PC-3 (cell line): ENCODE results near the gene STUM. TPM values are rescaled to one million over a fixed set of nuclear protein-coding genes. Genes with fewer than 3 reads are reported as not detected.

Source experiments
- ATAC-seq: fragments of 200-7000 bp; cut with Tn5 transposase; 2 replicates; pipeline ENCODE4 v1.9.1; 2020; ENCODE audit warnings: mild to moderate bottlenecking, moderate library complexity
- BruUV-seq: library from RNA; stranded (reverse); fragments of 400-500 nt; replicated peaks from 2 replicates; lab custom pipeline; 2021; lab: Mats Ljungman, UMichigan
- CTCF ChIA-PET: fragments of 300-600 bp; sonication (Branson Sonifier 250); formaldehyde crosslinking; loops from one replicate; lab custom pipeline; 2022; ENCODE audit warnings: antibody characterized with exemption; lab: Charles Lee
- POLR2A ChIA-PET: fragments of 300-600 bp; sonication (Branson Sonifier 250); formaldehyde crosslinking; loops from one replicate; lab custom pipeline; 2022; ENCODE audit warnings: antibody characterized with exemption; ENCODE audit not compliant: unreplicated experiment; lab: Charles Lee
- DNase-seq: peaks from one replicate; pipeline ENCODE4 v3.0.0-alpha.2; 2015
- H2AFZ ChIP-seq: fragments of 300-600 bp; sonication (generic); 2 replicates; pipeline ENCODE4 v1.6.0; 2016; ENCODE audit warnings: antibody characterized with exemption, low read length
- H3F3A ChIP-seq: fragments of 300-600 bp; sonication (generic); one replicate; pipeline ENCODE4 v1.6.0; 2017; ENCODE audit warnings: antibody characterized with exemption, low read length, control low read depth, mild to moderate bottlenecking; ENCODE audit not compliant: unreplicated experiment
- H3K27ac ChIP-seq: fragments of 300-600 bp; sonication (generic); 2 replicates; pipeline ENCODE4 v1.5.1; 2016; ENCODE audit warnings: mild to moderate bottlenecking, low read length
- H3K27me3 ChIP-seq: fragments of 300-600 bp; sonication (generic); 2 replicates; pipeline ENCODE4 v1.6.1; 2016; ENCODE audit warnings: low read length, mixed read lengths
- H3K36me3 ChIP-seq: fragments of 300-600 bp; sonication (generic); 2 replicates; pipeline ENCODE4 v1.6.1; 2016; ENCODE audit warnings: low read depth, mixed run types, low read length, mixed read lengths
- H3K4me1 ChIP-seq: fragments of 300-600 bp; sonication (generic); 2 replicates; pipeline ENCODE4 v1.5.1; 2016; ENCODE audit warnings: low read length; ENCODE audit not compliant: insufficient read depth
- H3K4me2 ChIP-seq: fragments of 300-600 bp; sonication (generic); 2 replicates; pipeline ENCODE4 v1.6.0; 2016; ENCODE audit warnings: low read length
- H3K4me3 ChIP-seq: fragments of 300-600 bp; sonication (generic); 2 replicates; pipeline ENCODE4 v1.5.1; 2016; ENCODE audit warnings: mild to moderate bottlenecking, low read length, mixed read lengths
- H3K79me2 ChIP-seq: fragments of 300-600 bp; sonication (generic); 2 replicates; pipeline ENCODE4 v1.6.1; 2017; ENCODE audit warnings: low read length, mixed read lengths
- H3K9ac ChIP-seq: fragments of 300-600 bp; sonication (generic); 2 replicates; pipeline ENCODE4 v1.6.0; 2016; ENCODE audit warnings: mild to moderate bottlenecking, low read length
- H3K9me2 ChIP-seq: fragments of 300-600 bp; sonication (generic); replicated peaks from 2 replicates; pipeline ENCODE4 v1.6.1; 2016; ENCODE audit warnings: mixed run types, low read length, mixed read lengths
- H3K9me3 ChIP-seq: fragments of 300-600 bp; sonication (generic); 2 replicates; pipeline ENCODE4 v1.6.1; 2016; ENCODE audit warnings: low read length, mixed read lengths
- H4K20me1 ChIP-seq: fragments of 300-600 bp; sonication (generic); 2 replicates; pipeline ENCODE4 v1.6.1; 2016; ENCODE audit warnings: low read length, mixed read lengths
- CTCF ChIP-seq: fragments of 300-600 bp; sonication (generic); conservative IDR thresholded peaks from 2 replicates; pipeline ENCODE4 v1.5.1; 2017; ENCODE audit warnings: antibody characterized with exemption, low read depth, mild to moderate bottlenecking, low read length
- EZH2 ChIP-seq: fragments of 300-600 bp; sonication (generic); IDR thresholded peaks from one replicate; pipeline ENCODE4 v1.6.1; 2017; ENCODE audit warnings: antibody characterized with exemption, mild to moderate bottlenecking, low read length; ENCODE audit not compliant: unreplicated experiment
- EZH2phosphoT487 ChIP-seq: fragments of 300-600 bp; sonication (generic); IDR thresholded peaks from 2 replicates; pipeline ENCODE4 v1.6.1; 2018; ENCODE audit warnings: mild to moderate bottlenecking, antibody characterized with exemption, low read length, borderline replicate concordance
- intact Hi-C: fragments of 100-400 bp; cut with micrococcal nuclease; formaldehyde crosslinking; loops from 2 replicates; pipeline ENCODE4 v1.9.0; 2023
- total RNA-seq: library from RNA; depleted of rRNA; stranded (reverse); fragments of >200 nt; gene quantifications from 2 replicates; pipeline ENCODE4 v1.2.3, GENCODE V29; 2014

The STUM gene
- total RNA-seq, 1 experiment from 2014 or later, result 0.58 TPM

- H3F3A ChIP-seq, result no peaks in the 10 kb centered on the region
- ChIA-PET CTCF (interaction anchor here (0.6 to 1.0 kb wide), 7 partner anchors 8 to 305 kb away, joined by 3 to 5 read pairs (median 4); partner anchors contain the start of gene STUM), POLR2A (interaction anchor here (0.6 kb wide), 2 partner anchors 14 to 49 kb away, joined by 3 to 9 read pairs; no protein-coding TSS in a partner anchor)
- H4K20me1 ChIP-seq, result no peaks in the 10 kb centered on the region
- intact Hi-C loops, result loop anchor here (5.0 kb wide), 1 partner anchor 148 kb away; no protein-coding TSS in a partner anchor
- no TSS peak for BruUV-seq
- TF ChIP-seq EZH2phosphoT487 (no peak), CTCF (peak; percentile 61)
- no peak overlapping the region for H2AFZ ChIP-seq
- peak; percentile 71 for ATAC-seq
- peak; percentile 53 for DNase-seq
- H3K27ac ChIP-seq, result no peak overlapping the region
- no peak overlapping the region for H3K9ac ChIP-seq
- H3K27me3 ChIP-seq, result peaks cover 30% of the 10 kb centered on the region
- no peaks in the 10 kb centered on the region for H3K79me2 ChIP-seq
- H3K4me3 ChIP-seq, result no peak overlapping the region
- H3K36me3 ChIP-seq, result no peaks in the 10 kb centered on the region
- no peak overlapping the region for H3K4me2 ChIP-seq
- no peaks in the 10 kb centered on the region for H3K4me1 ChIP-seq
- no peaks in the 10 kb centered on the region for H3K9me2 ChIP-seq
- no peaks in the 10 kb centered on the region for H3K9me3 ChIP-seq
Observed at GRCh38 chr1:226569879-226570547, 21.4 kb downstream of the STUM start.

GRCh38 chr1:226571893-226572292, 23.3 kb downstream of the STUM start:
- H3K36me3 ChIP-seq, result no peaks in the 10 kb centered on the region
- DNase-seq (no peak), ATAC-seq (no peak)
- TF ChIP-seq EZH2 (no peak), EZH2phosphoT487 (no peak), CTCF (no peak)
- no TSS peak for BruUV-seq
- no peak overlapping the region for H3K4me3 ChIP-seq
- H3K27me3 ChIP-seq, result peaks cover 14% of the 10 kb centered on the region
- POLR2A ChIA-PET, result no interaction called here
- H3K4me2 ChIP-seq, result no peak overlapping the region
- CTCF ChIA-PET, result no interaction called here
- H3K79me2 ChIP-seq, result no peaks in the 10 kb centered on the region
- intact Hi-C loops, result no loop called here
- no peak overlapping the region for H2AFZ ChIP-seq
- no peaks in the 10 kb centered on the region for H3K9me2 ChIP-seq
- no peak overlapping the region for H3K9ac ChIP-seq
- no peak overlapping the region for H3K27ac ChIP-seq
- H3K4me1 ChIP-seq, result no peaks in the 10 kb centered on the region
- H4K20me1 ChIP-seq, result no peaks in the 10 kb centered on the region
- no peaks in the 10 kb centered on the region for H3K9me3 ChIP-seq
- no peaks in the 10 kb centered on the region for H3F3A ChIP-seq

- Histone ChIP-seq H3K9me2 (no peaks in the 10 kb centered on the region), H3K4me2 (no peak overlapping the region), H3K27me3 (peaks cover 9% of the 10 kb centered on the region), H3K4me3 (no peak overlapping the region), H3K9ac (no peak overlapping the region), H3K36me3 (no peaks in the 10 kb centered on the region), H2AFZ (no peak overlapping the region), H3K4me1 (no peaks in the 10 kb centered on the region), H4K20me1 (no peaks in the 10 kb centered on the region), H3K79me2 (no peaks in the 10 kb centered on the region), H3K9me3 (no peaks in the 10 kb centered on the region), H3F3A (no peaks in the 10 kb centered on the region), H3K27ac (no peak overlapping the region)
- ChIA-PET CTCF (no interaction called here), POLR2A (no interaction called here)
- TF ChIP-seq EZH2 (no peak), CTCF (no peak)
- no TSS peak for BruUV-seq
- ATAC-seq, result no peak
- intact Hi-C loops, result no loop called here
- no peak for DNase-seq
Observed at GRCh38 chr1:226572325-226572726, 23.8 kb downstream of the STUM start.
